ENCODE measurements around the gene SIPA1L3. TPM values are rescaled to one million over a fixed set of nuclear protein-coding genes. Genes with fewer than 3 reads are reported as not detected.

The SIPA1L3 gene
- polyA plus RNA-seq, 2 of the 4 experiments (the other 2 are of a cell fraction): 28.9 to 50.6 TPM

DNA sequence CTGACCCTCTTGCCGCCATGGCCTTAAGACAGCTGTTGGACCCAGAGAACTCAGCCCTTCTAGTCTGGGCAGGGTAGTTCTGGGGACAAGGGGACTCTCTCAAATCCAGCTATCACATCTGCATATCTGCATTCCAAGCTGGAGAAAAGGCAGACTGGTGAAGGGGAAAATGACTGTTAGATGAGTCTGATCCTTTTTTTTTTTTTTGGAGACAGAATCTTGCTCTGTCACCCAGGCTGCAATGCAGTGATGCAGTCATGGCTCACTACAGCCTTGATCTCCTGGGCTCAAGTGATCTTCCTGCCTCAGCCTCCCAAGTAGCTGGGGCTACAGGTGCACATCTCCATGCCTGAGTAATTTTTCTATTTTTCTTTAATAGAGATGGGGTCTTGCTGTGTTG lies 114.3 kb downstream of the SIPA1L3 start:
- H3K9me3 ChIP-seq: no peaks in the 10 kb centered on the region
- H3K27ac ChIP-seq: no peak overlapping the region
- peaks cover 12% of the 10 kb centered on the region; the same call in 2 of the 3 replicates for H3K4me1 ChIP-seq
- TF ChIP-seq MAFK (IDR thresholded peaks at IDR 0.05; ENCODE audit: partially characterized antibody): no peak
- no peak for TF ChIP-seq TFCP2L1 (CRISPR knock-in tag; IDR thresholded peaks at IDR 0.05)
- TF ChIP-seq, protein P1, sequence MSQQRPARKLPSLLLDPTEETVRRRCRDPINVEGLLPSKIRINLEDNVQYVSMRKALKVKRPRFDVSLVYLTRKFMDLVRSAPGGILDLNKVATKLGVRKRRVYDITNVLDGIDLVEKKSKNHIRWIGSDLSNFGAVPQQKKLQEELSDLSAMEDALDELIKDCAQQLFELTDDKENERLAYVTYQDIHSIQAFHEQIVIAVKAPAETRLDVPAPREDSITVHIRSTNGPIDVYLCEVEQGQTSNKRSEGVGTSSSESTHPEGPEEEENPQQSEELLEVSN (IDR thresholded peaks at IDR 0.05; ENCODE audit: borderline replicate concordance, low read depth): no peak
- no peak for TF ChIP-seq FOSB (CRISPR knock-in tag; IDR thresholded peaks at IDR 0.05)
- TF ChIP-seq BHLHE40 (IDR thresholded peaks at IDR 0.05; ENCODE audit: low read depth, low read length): no peak
- TF ChIP-seq RCOR1 (IDR thresholded peaks at IDR 0.05; ENCODE audit: low read depth, low read length): no peak
- no peak for TF ChIP-seq SMC3 (IDR thresholded peaks at IDR 0.05)
- no peak for TF ChIP-seq PHF8 (IDR thresholded peaks at IDR 0.05; ENCODE audit: borderline replicate concordance, low read depth)
- TF ChIP-seq CBX2 (IDR thresholded peaks at IDR 0.05; ENCODE audit: borderline replicate concordance, low read depth): no peak
- no peak for TF ChIP-seq CEBPB (IDR thresholded peaks at IDR 0.05)
- no peak for TF ChIP-seq KDM1A (IDR thresholded peaks at IDR 0.05; ENCODE audit: low read depth)
- no peak for TF ChIP-seq KDM5A (IDR thresholded peaks at IDR 0.05)
- TF ChIP-seq NR3C1 (IDR thresholded peaks at IDR 0.05): no peak
- TF ChIP-seq EHF (CRISPR knock-in tag; IDR thresholded peaks at IDR 0.05): no peak
- TF ChIP-seq, protein P2, sequence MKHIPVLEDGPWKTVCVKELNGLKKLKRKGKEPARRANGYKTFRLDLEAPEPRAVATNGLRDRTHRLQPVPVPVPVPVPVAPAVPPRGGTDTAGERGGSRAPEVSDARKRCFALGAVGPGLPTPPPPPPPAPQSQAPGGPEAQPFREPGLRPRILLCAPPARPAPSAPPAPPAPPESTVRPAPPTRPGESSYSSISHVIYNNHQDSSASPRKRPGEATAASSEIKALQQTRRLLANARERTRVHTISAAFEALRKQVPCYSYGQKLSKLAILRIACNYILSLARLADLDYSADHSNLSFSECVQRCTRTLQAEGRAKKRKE (CRISPR knock-in tag; IDR thresholded peaks at IDR 0.05; ENCODE audit: low read depth): no peak
- TF ChIP-seq, protein P3, sequence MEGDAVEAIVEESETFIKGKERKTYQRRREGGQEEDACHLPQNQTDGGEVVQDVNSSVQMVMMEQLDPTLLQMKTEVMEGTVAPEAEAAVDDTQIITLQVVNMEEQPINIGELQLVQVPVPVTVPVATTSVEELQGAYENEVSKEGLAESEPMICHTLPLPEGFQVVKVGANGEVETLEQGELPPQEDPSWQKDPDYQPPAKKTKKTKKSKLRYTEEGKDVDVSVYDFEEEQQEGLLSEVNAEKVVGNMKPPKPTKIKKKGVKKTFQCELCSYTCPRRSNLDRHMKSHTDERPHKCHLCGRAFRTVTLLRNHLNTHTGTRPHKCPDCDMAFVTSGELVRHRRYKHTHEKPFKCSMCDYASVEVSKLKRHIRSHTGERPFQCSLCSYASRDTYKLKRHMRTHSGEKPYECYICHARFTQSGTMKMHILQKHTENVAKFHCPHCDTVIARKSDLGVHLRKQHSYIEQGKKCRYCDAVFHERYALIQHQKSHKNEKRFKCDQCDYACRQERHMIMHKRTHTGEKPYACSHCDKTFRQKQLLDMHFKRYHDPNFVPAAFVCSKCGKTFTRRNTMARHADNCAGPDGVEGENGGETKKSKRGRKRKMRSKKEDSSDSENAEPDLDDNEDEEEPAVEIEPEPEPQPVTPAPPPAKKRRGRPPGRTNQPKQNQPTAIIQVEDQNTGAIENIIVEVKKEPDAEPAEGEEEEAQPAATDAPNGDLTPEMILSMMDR (IDR thresholded peaks at IDR 0.05): no peak
- TF ChIP-seq, protein P4, sequence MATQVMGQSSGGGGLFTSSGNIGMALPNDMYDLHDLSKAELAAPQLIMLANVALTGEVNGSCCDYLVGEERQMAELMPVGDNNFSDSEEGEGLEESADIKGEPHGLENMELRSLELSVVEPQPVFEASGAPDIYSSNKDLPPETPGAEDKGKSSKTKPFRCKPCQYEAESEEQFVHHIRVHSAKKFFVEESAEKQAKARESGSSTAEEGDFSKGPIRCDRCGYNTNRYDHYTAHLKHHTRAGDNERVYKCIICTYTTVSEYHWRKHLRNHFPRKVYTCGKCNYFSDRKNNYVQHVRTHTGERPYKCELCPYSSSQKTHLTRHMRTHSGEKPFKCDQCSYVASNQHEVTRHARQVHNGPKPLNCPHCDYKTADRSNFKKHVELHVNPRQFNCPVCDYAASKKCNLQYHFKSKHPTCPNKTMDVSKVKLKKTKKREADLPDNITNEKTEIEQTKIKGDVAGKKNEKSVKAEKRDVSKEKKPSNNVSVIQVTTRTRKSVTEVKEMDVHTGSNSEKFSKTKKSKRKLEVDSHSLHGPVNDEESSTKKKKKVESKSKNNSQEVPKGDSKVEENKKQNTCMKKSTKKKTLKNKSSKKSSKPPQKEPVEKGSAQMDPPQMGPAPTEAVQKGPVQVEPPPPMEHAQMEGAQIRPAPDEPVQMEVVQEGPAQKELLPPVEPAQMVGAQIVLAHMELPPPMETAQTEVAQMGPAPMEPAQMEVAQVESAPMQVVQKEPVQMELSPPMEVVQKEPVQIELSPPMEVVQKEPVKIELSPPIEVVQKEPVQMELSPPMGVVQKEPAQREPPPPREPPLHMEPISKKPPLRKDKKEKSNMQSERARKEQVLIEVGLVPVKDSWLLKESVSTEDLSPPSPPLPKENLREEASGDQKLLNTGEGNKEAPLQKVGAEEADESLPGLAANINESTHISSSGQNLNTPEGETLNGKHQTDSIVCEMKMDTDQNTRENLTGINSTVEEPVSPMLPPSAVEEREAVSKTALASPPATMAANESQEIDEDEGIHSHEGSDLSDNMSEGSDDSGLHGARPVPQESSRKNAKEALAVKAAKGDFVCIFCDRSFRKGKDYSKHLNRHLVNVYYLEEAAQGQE (IDR thresholded peaks at IDR 0.05): no peak
- no peak for TF ChIP-seq ZC3H11A (IDR thresholded peaks at IDR 0.05)
- TF ChIP-seq CBX8 (IDR thresholded peaks at IDR 0.05): no peak
- no peak for ATAC-seq
- no peak for DNase-seq (ENCODE audit: low read depth in 1 of 2, low spot score in 1 of 2)
- H3K4me2 ChIP-seq: no peak overlapping the region
- ChIA-PET CTCF (interaction anchor here (0.7 to 8.2 kb wide), 10 partner anchors 10 to 229 kb away, joined by 3 to 38 read pairs (median 4); no protein-coding TSS in a partner anchor), POLR2A (no interaction called here)
- 100% methylated on average over 1 of the region's 1 CpG for WGBS (ENCODE audit: missing lambda C conversion rate)
- FAIRE-seq: no peak
- H3K4me3 ChIP-seq: no peak overlapping the region
